RCC 7860 (cell line): ENCODE data around the gene TP53BP2.
A peak's percentile ranks its signal among the peaks of the same experiment; 100 is the strongest.
"Not testable (repeated sequence)": the region's sequence is repeated elsewhere in the genome, so short reads cannot be mapped to it uniquely, and the experiment has no call there.

Source experiments
- DNase-seq: peaks from one replicate; pipeline ENCODE4 v3.0.0-alpha.2; 2015; ENCODE audit warnings: low spot score
- FAIRE-seq: peaks from 2 replicates; lab custom pipeline; 2012; peaks lifted over from hg19 to GRCh38; lab: Jason Lieb, UNC

TP53BP2 gene

DNA sequence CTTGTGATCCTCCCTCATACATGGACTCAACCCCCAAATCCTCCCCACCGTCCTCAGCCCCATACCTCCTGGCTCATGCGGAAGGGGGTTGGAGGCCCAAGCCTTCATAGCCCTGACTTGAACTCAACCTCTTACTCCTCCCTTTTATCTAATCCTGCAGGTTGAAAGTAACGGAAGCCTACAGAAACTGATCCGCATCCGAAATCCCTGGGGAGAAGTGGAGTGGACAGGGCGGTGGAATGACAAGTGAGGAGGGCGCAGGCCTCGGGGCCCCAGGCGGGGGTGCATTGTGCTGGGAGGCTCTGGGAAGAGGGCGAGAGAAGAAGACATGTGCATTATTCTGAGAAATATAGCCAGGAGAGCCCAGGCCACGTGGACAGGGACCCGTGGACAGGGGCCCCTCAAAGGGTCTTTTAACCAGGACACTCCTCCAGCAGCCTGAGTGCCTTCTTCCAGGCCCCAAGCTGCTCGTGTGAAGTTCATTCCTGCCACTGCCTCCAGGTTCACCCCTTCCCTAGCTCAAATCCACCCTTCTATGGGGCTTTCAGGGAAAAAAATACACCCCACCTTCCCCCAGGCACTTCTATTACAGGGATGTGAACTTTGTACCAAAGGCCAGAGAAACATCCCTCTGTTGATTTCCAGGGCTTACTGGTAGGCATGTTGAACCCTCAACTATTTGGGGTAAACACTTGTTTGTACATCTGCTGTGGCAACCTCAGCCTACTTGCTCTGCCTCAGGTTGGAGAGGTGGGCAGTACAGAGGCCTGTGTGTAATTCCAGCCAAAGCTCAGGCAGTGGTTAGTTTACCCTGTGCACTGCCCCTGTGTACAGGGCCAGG lies 94.8 kb downstream of the TP53BP2 start:
- no peak for FAIRE-seq
- DNase-seq = no peak

DNA sequence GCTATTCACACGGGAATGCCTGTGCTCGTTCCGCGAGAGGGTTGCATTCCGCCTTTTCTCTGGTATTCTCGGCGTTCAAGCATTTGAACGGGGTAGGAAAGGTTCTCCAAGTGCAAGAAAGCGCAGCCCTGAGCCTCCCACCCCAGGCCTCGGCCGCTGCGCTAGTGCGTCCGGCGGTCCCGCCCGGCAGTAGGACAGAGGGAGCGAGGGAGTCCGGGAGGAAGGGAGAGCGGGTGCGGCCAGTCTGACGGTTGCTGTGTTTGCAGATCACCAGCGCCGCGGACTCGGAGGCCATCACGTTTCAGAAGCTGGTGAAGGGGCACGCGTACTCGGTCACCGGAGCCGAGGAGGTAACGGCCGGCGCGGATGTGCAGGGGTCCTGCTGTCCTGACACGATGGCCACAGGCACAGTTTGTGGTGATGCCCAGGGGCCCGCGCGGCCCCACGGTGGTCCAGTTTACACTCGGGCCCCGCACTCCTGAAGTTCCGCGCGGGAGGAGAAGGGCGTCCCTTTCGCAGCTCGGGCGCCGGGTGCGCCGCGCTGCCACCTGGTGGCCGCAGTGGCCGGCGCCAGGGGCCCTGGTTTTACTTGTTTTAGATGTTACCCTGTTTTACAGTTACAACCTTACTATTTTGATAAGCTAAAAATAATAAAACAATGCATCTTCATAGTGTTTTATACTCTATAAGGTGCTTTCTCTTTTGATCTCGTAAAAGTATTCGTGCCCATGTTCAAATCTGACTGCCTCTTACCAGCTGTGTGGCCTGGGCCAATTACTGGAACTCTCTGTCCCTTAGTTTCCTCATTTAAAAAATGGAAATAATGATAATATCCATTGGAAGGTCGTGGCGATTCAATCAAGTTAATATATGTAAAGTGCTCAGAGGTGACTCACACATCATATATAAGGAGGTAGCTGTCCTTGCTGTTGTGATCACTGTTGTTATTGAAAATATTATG lies 96.7 kb downstream of the TP53BP2 start:
- no peak for FAIRE-seq
- no peak for DNase-seq

DNA sequence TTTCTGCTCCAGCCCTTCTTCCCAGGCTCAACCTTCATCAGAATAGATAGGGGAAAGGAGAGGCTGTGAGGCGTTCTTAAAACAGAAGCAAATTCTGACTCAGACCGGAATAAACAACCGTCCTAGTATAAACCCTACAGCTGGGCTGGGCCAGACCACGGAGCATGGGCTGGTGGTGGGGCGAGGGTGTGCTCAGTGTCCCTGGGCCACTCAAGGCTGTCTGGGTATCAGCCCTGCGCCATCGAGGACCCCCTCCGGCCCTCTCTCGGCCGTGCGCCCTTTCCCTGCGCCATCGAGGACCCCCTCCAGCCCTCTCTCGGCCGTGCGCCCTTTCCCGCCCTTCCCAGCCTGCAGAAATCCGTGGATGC lies 97.4 kb downstream of the TP53BP2 start:
- FAIRE-seq (no peak), DNase-seq (no peak)

DNA sequence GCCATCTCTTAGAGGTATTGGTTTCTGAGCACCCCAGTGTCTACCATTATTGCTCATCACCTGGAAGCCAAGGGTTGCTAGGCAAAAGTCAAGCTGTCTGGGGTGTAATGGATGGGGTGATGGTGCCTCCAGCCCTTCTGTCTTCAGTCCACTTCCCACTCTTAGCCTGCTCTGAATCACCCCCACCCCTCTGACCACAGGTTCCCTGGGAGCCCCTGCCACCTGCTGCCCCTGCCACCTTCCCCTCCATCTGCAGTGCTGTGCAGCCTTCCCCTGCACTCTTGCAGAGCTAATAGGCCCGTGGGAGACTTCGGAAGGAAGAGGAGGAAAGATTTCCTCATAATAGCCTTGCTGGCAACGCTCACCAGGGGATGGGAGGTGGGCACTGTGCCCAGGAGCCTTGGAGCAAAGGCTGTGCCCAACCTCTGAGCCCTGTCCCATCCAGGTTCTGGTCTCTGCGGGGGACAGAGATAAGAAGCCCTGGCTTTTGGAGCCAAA lies 97.9 kb downstream of the TP53BP2 start:
- DNase-seq (no peak), FAIRE-seq (no peak)

DNA sequence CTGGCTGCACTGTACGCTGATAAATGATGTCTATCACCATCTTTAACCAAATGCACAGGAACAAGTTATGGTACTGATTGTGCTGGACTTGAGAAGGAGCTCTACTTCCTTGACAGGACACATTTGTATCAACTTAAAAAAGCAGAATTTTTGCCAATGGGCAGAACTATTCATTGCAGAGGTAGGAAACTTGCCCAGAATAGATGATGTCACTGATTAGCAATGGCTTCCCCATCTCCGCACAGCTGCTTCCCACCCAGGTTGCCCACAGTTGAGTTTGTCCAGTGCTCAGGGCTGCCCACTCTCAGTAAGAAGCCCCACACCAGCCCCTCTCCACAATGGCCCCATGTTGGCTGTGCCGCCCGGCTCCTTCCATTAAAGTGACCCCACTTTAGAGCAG lies 100.0 kb downstream of the TP53BP2 start:
- FAIRE-seq = no peak

DNA sequence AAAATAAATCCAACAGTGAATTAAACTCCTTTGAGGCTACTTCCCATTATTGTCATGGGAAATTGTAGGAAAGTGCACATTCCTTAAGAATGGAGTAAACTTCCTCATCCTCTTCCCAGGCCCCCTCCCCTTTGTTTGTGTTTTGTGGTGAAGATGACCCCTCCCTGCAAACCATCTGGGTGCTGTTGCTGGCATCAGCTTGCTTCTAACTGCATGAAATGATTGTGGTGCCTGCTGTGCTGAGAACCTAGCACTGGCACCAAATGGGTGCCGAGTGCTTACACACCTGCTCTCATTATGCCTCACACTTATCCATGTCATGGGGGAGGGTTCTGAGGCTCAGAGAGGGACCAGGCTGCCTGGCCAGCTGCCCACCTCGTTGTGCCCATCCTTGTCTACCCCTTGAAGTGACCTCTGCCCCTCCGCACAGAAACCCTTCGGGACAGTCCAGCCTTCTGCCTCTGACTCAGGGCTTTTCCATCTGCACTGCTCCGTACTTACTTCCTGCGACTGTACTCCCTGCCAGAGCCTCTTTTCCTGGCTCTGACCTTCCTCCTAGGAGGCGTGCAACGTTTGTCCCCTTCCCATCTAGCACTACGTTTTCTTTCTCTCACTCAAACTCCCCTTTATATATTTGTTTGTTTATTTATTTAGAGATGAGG lies 102.8 kb downstream of the TP53BP2 start:
- FAIRE-seq (no peak), DNase-seq (no peak)

More for the DNA sequence above, 100.0 kb downstream of the TP53BP2 start:
- no peak for DNase-seq

DNA sequence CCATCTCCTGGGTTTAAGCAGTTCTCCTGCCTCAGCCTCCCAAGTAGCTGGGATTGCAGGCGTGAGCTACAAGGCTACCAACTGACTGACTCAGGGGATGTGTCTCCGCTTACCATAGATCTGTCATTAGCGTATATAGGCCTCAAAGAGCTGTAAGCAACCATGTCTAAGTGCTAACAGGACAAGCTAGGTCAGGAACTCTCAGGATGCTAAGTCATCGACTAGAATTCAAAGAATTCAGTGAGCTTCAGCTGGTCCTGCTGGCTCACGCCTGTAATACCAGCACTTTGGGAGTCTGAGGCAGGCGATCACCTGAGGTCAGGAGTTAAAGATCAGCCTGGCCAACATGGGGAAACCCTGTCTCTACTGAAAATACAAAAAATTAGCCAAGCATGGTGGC lies 103.9 kb downstream of the TP53BP2 start:
- no peak for FAIRE-seq
- peak; percentile 64 for DNase-seq

DNA sequence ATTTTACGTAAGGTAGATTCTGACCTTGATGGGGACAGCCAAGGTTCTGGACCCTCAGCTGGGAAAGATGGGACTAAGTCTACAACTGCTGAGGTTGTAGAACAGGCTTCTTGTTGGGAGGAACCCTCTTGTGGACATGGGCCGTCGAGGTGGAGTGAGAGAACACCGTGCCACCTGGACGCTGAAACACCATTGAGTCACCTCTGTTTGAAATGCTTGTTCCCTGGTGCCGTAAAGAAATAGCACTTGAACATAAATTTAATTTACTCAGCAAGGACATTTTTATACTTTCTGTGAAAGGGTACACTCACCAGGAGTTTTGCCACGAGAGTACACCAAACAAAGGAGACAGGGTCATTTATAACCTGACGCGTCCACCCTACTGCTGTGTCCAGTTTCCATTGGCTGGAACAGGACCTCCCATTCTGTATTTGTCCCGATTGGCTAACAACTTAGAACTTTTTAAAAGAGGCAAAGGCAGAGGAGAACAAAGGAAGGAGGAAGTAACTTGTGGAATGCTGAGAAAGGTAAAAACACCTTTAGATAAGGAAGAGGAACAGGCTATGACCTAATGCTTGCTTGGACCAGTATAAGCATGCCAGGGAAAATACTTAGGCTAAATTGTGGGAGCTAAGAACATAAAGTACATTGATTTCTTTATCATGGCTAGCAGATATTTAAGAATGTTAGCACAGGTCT lies 105.6 kb downstream of the TP53BP2 start:
- not testable (repeated sequence) for FAIRE-seq, DNase-seq

DNA sequence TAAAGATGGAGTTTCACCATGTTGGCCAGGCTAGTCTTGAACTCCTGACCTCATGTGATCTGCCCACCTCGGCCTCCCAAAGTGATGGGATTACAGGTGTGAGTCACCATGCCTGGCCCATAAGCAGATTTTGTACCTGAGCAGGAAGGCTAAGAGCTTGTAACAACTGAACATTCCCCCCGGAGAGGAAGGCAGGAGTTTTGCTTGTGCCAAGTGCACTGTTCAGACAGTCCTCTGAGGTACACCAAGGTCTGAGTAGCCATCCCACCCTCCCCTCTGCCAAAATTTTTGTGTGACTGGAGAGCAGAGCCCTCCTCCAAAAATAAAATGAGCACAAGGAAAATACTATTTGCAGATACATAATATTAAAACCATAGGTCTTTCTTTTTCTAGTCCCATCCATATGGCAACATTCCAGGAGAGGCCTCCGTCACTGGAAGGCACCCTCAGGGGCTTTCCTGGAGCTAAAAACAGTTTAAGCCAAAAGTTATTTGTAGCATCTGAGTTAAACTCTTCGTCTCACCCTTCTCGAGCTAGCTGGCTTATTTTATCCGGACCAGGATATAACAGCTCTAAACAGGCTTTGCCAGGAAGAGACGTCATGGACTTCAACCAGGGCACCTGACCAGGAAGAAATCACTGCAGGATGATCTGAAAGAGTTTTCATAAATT lies 106.2 kb downstream of the TP53BP2 start:
- DNase-seq (no peak), FAIRE-seq (no peak)

DNA sequence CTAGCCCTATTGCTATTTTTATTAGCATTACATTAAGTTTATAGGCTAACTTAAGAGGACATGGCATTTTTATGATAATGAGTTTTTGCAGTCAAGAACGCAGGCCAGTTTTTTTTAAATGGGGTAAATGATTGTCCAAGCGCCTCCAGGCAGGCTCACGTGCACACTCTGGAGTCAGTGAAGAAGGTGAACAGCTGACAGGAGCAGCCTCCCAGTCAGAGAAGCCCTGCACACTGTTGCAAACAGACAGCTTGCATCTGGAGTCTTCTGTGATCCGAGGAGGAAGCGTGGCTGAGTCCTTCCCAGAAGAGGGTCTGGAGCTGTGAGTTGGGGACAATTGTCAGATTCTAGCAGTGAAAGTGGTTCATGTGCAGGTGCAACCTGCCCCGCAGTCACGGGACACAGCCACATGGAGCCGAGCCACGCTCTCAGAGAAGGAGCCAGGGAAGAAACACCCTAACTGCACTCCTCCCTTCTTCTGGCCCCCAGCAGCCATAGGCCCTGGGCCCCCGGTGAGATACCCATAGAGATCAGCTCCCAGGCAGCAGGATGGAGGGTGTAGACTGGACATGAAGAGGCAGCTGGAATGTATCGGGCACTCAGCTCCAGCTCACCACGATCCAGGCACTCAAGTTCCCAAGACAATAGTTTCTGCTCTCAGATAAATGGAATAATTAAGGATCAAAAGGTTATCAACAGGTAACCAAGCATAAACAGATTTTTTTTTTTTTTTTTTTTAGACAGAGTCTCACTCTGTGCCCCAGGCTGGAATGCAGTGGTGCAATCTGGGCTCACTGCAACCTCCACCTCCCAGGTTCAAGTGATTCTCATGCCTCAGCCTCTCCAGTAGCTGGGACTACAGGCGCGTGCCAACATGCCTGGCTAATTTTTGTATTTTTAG lies 107.0 kb downstream of the TP53BP2 start:
- DNase-seq = no peak
- FAIRE-seq = no peak

DNA sequence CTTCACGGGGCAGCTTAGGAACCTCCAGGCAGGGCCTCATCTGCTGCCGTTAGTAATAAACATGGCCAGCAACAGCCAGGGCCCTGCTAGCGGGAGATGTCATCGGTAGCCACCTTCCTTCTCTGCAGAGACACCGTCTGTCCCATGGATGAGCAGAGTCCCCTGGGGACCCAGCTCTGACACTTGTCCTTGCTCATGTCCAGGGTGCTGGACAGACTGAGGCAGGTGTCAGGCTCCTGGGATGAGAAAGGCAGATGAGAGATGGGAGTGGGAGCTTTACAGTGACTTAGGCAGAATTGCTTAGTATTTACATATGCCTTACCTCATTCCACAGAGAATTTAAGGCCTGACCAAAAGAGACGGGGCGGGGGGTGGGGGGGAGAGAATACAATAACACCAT lies 108.4 kb downstream of the TP53BP2 start:
- no peak for FAIRE-seq

DNA sequence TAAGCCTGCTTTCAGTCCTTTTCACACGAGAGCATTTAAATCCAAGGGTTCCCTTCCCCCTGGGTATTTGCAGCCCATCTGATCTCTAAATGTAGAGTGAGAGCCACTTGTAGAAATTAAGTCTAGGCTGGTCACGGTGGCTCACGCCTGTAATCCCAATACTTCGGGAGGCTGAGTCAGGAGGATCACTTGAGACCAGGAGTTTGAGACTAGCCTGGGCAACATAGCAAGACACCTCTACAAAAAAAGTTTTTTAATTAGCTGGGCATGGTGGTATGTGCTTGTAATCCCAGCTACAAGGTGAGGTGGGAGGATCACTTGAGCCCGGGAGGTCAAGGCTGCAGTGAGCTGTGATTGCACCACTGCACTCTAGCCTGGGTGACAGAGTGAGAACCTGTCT lies 109.1 kb downstream of the TP53BP2 start:
- not testable (repeated sequence) for DNase-seq

More for the DNA sequence above, 108.4 kb downstream of the TP53BP2 start:
- no peak for DNase-seq

DNA sequence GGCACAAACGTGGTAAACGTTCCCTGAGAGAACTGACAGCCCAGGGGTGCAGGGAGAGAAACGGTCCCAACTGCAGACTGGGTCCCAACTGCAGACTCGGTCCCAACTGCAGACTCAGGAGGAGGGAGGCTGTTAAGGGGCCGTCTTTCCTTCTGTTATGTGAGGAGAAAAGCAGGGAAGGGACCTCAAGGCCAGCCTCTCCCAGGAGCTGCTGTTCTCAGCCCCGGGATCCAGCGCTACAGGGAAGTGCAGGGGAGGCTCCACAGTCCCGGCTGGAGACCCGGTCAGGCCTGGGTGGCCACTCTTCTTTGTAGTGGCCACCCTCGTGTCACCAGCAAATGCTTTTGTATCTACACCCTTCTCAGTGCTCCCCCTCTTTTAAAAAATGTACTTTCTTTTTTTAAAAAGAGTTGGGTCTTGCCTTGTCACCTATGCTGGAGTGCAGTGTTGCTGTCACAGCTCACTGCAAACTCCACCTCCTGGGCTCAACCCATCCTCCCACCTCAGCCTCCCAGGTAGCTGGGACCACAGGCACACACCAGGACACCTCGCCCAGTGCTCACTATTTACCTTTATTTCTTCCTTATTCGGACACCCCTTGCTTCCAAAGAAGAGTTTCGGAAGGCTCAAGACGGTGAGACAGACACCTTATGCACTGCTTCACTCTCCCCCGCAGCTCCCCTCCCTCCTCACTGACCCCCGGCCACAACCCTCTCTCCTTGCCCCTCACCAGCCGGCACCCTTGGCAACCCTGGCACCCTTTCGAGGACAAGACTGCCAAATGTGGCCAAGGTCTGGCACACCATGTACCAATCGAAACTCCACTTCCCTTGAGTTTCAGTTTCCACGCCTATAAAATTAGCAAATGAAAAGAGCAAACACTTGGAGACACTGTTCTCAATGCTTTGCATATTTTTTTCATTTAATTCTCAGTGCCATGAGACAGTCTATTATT lies 111.6 kb downstream of the TP53BP2 start:
- DNase-seq (no peak), FAIRE-seq (no peak)

More for the DNA sequence above, 109.1 kb downstream of the TP53BP2 start:
- not testable (repeated sequence) for FAIRE-seq

DNA sequence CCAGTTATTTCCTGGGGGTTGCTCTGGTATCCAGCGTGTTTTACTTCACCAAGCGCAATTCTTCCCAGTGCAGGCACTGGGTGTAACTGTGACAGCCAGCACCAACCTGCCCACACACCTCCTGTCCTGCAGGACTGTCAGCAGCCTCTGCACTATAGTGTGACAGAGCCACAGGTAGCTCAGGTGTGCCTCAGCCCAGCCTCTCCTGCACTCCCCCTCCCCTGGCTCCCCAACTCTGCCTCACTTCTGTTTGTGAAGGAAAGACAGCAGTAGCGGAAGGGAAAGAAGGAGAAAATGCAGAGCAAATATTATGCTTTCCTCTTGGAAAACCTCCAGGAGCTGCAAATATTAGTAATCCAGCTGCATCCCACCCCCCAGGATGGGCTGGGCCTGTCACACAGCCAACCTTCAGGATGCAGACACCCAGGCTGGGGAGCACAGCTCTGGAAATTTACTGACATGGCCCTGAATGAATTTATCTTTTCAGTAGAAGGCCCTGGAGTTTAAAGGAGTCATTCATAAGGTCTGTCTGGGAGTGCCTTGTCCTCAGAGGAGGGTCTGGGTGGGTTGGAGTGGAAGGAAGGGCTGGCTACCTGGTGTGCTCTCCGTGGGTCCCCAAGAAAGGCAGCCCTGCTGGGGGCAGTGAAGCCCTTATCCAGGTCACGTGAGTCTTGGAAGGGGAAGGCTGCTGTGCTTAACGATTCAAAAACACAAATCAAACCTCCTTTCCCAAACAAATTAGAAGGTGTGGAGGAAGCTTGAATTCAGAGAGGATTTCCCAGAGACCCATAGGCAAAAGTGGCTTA lies 112.6 kb downstream of the TP53BP2 start:
- FAIRE-seq = no peak
- DNase-seq = no peak

DNA sequence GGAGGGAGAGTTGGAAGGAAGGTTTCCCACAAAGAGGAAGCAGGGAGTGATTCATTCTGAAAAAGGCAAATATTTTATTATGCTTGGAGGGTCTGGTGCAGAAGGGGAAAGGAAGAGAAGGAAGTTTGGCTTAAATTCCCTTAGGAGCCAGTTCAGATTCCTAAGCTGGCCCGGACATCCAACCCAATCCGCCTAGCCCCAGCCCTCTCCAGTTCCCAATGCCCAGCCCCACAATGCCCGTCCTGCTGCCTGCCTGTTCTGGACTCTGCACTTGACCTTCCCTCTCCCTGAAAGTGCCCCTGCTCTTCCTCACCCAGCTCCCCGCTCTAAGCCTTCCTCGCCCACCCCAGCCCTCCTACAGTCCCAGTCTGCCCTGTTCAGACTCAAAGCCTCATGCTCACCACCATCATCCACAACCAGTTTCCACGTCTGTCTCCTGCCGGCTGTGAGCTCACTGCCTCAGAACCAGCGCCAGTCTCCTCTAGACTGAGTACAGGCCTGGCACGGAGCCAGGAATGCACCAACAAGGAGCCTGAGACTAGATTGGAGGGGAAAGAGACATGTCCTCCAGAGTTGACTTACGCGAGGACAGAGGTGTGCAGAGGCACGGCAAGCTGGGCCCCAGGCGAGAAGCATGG lies 114.5 kb downstream of the TP53BP2 start:
- FAIRE-seq = no peak
- no peak for DNase-seq

DNA sequence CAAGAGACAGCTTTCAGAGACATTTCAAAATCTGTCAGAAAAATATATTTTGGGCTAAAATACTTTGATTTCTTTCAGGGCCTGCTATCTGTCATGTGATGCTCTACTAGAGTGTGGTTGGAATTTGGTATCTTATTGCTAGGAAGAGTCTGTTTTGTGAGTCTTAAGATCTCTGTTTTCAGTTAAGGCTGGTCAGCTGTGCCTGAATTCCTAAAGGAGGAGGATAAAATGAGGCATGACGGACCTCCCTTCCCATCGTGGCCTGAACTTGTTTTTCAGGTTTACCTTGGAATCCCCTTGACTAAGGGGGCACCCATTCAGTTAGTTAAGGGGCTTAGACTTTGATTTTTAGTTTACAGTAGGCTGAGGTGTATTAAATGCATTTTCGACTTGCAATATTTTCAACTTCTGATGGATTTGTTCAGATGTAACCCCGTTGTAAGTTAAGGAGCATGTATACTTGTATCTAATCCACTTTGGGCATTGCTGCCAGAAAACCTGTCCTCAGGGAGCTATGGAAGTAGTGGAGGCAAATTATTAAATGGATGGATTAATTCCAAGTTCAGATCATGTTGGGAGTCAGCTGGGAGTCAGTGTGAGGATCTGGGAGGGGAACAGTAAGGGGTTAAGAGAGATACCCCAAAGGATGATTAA lies 115.1 kb downstream of the TP53BP2 start:
- no peak for FAIRE-seq
- no peak for DNase-seq
